ENCODE measurements around the gene FOXK2. TPM values are rescaled to one million over a fixed set of nuclear protein-coding genes. Genes with fewer than 3 reads are reported as not detected.
"Not testable (repeated sequence)": the region's sequence is repeated elsewhere in the genome, so short reads cannot be mapped to it uniquely, and the experiment has no call there.

The FOXK2 gene
- total RNA-seq, 1 experiment from 2014 or later: 78.9 TPM

- no TSS peak for BruUV-seq (replicated peaks)
- Histone ChIP-seq H3F3A (ENCODE audit: insufficient read depth, low read depth) (0 out of 2 replicates have a peak, but pooled peaks cover 3% of the 10 kb centered on the region), H3K4me1 (replicated peaks; ENCODE audit: insufficient read depth) (no peaks in the 10 kb centered on the region), H3K36me3 (ENCODE audit: low read depth) (no peaks in the 10 kb centered on the region), H4K20me1 (ENCODE audit: insufficient read depth) (no peaks in the 10 kb centered on the region), H3K9me2 (ENCODE audit: insufficient read depth) (no peaks in the 10 kb centered on the region), H3K9me3 (ENCODE audit: insufficient read depth, low read depth) (no peaks in the 10 kb centered on the region), H3K4me2 (no peak overlapping the region), H3K4me3 (no peak overlapping the region), H2AFZ (no peak overlapping the region), H3K79me2 (ENCODE audit: low read depth) (no peaks in the 10 kb centered on the region), H3K27me3 (ENCODE audit: insufficient read depth, low read depth) (no peaks in the 10 kb centered on the region), H3K27ac (no peak overlapping the region)
- TF ChIP-seq CTCF (conservative IDR thresholded peaks at IDR 0.05): no peak
- no peak for TF ChIP-seq EZH2 (IDR thresholded peaks at IDR 0.05; ENCODE audit: low read depth)
- intact Hi-C loops (cut with micrococcal nuclease; ENCODE audit: unreplicated experiment): no loop called here
- POLR2A ChIA-PET (ENCODE audit: unreplicated experiment): no interaction called here
- no peak for DNase-seq
- CTCF ChIA-PET: interaction anchor here (0.6 kb wide), 1 partner anchor 508 kb away, joined by 4 read pairs; no protein-coding TSS in a partner anchor
Measured at GRCh38 chr17:82583720-82584234, 64.2 kb downstream of the FOXK2 start.

GRCh38 chr17:82585935-82586575, 66.5 kb downstream of the FOXK2 start:
- H3F3A ChIP-seq (ENCODE audit: insufficient read depth, low read depth); H3K4me3 ChIP-seq; DNase-seq; CTCF ChIA-PET; H3K9me2 ChIP-seq (ENCODE audit: insufficient read depth); H3K27me3 ChIP-seq (ENCODE audit: insufficient read depth, low read depth); H3K4me2 ChIP-seq; intact Hi-C loops (cut with micrococcal nuclease; ENCODE audit: unreplicated experiment); POLR2A ChIA-PET (ENCODE audit: unreplicated experiment); H4K20me1 ChIP-seq (ENCODE audit: insufficient read depth); H3K79me2 ChIP-seq (ENCODE audit: low read depth); BruUV-seq (replicated peaks); H3K27ac ChIP-seq; H3K9me3 ChIP-seq (ENCODE audit: insufficient read depth, low read depth); H2AFZ ChIP-seq; H3K4me1 ChIP-seq (replicated peaks; ENCODE audit: insufficient read depth); H3K36me3 ChIP-seq (ENCODE audit: low read depth): not testable (repeated sequence)

GRCh38 chr17:82586576-82587233, 67.2 kb downstream of the FOXK2 start:
- POLR2A ChIA-PET (ENCODE audit: unreplicated experiment): no interaction called here
- no peaks in the 10 kb centered on the region for H3K9me2 ChIP-seq (ENCODE audit: insufficient read depth)
- H3K79me2 ChIP-seq (ENCODE audit: low read depth): no peaks in the 10 kb centered on the region
- H3K4me1 ChIP-seq (replicated peaks; ENCODE audit: insufficient read depth): no peaks in the 10 kb centered on the region
- H3K36me3 ChIP-seq (ENCODE audit: low read depth): no peaks in the 10 kb centered on the region
- no peak for TF ChIP-seq EZH2 (IDR thresholded peaks at IDR 0.05; ENCODE audit: low read depth)
- TF ChIP-seq CTCF (conservative IDR thresholded peaks at IDR 0.05): no peak
- CTCF ChIA-PET: no interaction called here
- no peak overlapping the region for H3K27ac ChIP-seq
- peaks cover 4% of the 10 kb centered on the region; the same call in 1 of the 2 replicates for H3F3A ChIP-seq (ENCODE audit: insufficient read depth, low read depth)
- H3K4me3 ChIP-seq: no peak overlapping the region
- H3K27me3 ChIP-seq (ENCODE audit: insufficient read depth, low read depth): no peaks in the 10 kb centered on the region
- intact Hi-C loops (cut with micrococcal nuclease; ENCODE audit: unreplicated experiment): no loop called here
- DNase-seq: no peak
- H3K4me2 ChIP-seq: no peak overlapping the region
- no peak overlapping the region for H2AFZ ChIP-seq
- no peaks in the 10 kb centered on the region for H3K9me3 ChIP-seq (ENCODE audit: insufficient read depth, low read depth)
- no peaks in the 10 kb centered on the region for H4K20me1 ChIP-seq (ENCODE audit: insufficient read depth)
- BruUV-seq (replicated peaks): no TSS peak

Data from PC-9 (cell line).